GM10266 (cell line): ENCODE data around the gene OR2T1.

Experiments used
- DNase-seq: peaks from one replicate; pipeline ENCODE4 v3.0.0; 2012; ENCODE audit errors: extremely low spot score
- CTCF ChIP-seq: IDR thresholded peaks from 2 replicates; pipeline ENCODE4 v1.5.1; 2012; ENCODE audit warnings: mild to moderate bottlenecking, low read depth; ENCODE audit not compliant: control insufficient read depth, insufficient read depth; ENCODE audit errors: missing control alignments

The OR2T1 gene

GRCh38 chr1:248376916-248377315, 25.9 kb upstream of the OR2T1 start:
- TF ChIP-seq CTCF, result no peak
- no peak for DNase-seq

GRCh38 chr1:248380854-248381253, 22.0 kb upstream of the OR2T1 start:
- TF ChIP-seq CTCF, result no peak
- DNase-seq, result no peak

GRCh38 chr1:248388426-248388825, 14.4 kb upstream of the OR2T1 start:
- TF ChIP-seq CTCF, result no peak

GRCh38 chr1:248393050-248393449, 9.8 kb upstream of the OR2T1 start:
- DNase-seq, result no peak
- no peak for TF ChIP-seq CTCF

More at GRCh38 chr1:248388426-248388825, 14.4 kb upstream of the OR2T1 start:
- no peak for DNase-seq

- DNase-seq, result peak; percentile 16
- TF ChIP-seq CTCF, result no peak
Measured at GRCh38 chr1:248404024-248404423, 1.2 kb downstream of the OR2T1 start.

- DNase-seq, result no peak
- no peak for TF ChIP-seq CTCF
Measured at GRCh38 chr1:248406721-248407692, 4.2 kb downstream of the OR2T1 start.

GRCh38 chr1:248416226-248416625, 13.4 kb downstream of the OR2T1 start:
- DNase-seq, result no peak
- TF ChIP-seq CTCF, result no peak
